Astrocyte (in vitro differentiated cells and primary cell): ENCODE data around the gene CFAP298. TPM values are rescaled to one million over a fixed set of nuclear protein-coding genes. Genes with fewer than 3 reads are reported as not detected.

Experiments
- DNase-seq: peaks from one replicate; pipeline ENCODE4 v3.0.0-alpha.2; 2010; ENCODE audit warnings: low read depth
- FAIRE-seq: peaks from 2 replicates; lab custom pipeline; 2011; peaks lifted over from hg19 to GRCh38; lab: Jason Lieb, UNC
- H2AFZ ChIP-seq: 2 replicates; pipeline ENCODE4 v1.6.0; 2012; ENCODE audit warnings: low read depth, low read length, inconsistent platforms
- H3K27ac ChIP-seq: 2 replicates; pipeline ENCODE4 v1.5.1; 2011; ENCODE audit warnings: low read depth, low read length, inconsistent platforms
- H3K27me3 ChIP-seq: 2 replicates; pipeline ENCODE4 v1.6.0; 2011; ENCODE audit warnings: low read length, inconsistent platforms; ENCODE audit not compliant: insufficient read depth
- H3K36me3 ChIP-seq: 2 replicates; pipeline ENCODE4 v1.5.1; 2011; ENCODE audit warnings: low read length, inconsistent platforms; ENCODE audit not compliant: insufficient read depth
- H3K4me1 ChIP-seq: 2 replicates; pipeline ENCODE4 v1.5.1; 2011; ENCODE audit warnings: low read length, inconsistent platforms; ENCODE audit not compliant: insufficient read depth
- H3K4me2 ChIP-seq: 2 replicates; pipeline ENCODE4 v1.6.0; 2012; ENCODE audit warnings: low read length, inconsistent platforms
- H3K4me3 ChIP-seq: 2 replicates; pipeline ENCODE4 v1.5.1; 2011; ENCODE audit warnings: low read depth, mild to moderate bottlenecking, low read length, inconsistent platforms; ENCODE audit not compliant: insufficient read depth
- H3K79me2 ChIP-seq: 2 replicates; pipeline ENCODE4 v1.6.0; 2012; ENCODE audit warnings: mild to moderate bottlenecking, low read length, inconsistent platforms; ENCODE audit not compliant: insufficient read depth
- H3K9ac ChIP-seq: 2 replicates; pipeline ENCODE4 v1.6.0; 2012; ENCODE audit warnings: mild to moderate bottlenecking, low read length, inconsistent platforms
- H3K9me3 ChIP-seq: 2 replicates; pipeline ENCODE4 v1.5.1; 2012; ENCODE audit warnings: low read depth, mild to moderate bottlenecking, low read length, inconsistent platforms; ENCODE audit not compliant: insufficient read depth
- H4K20me1 ChIP-seq: 2 replicates; pipeline ENCODE4 v1.6.0; 2012; ENCODE audit warnings: low read length, inconsistent platforms; ENCODE audit not compliant: insufficient read depth
- H3K27ac Mint-ChIP-seq: one replicate; pipeline ENCODE4 v1.8.0; 2021; ENCODE audit warnings: mild to moderate bottlenecking, mixed read lengths; ENCODE audit not compliant: unreplicated experiment
- H3K27me3 Mint-ChIP-seq: one replicate; pipeline ENCODE4 v1.8.0; 2021; ENCODE audit warnings: low read depth, mixed read lengths; ENCODE audit not compliant: unreplicated experiment
- H3K36me3 Mint-ChIP-seq: one replicate; pipeline ENCODE4 v1.8.0; 2021; ENCODE audit warnings: low read depth, mixed read lengths; ENCODE audit not compliant: unreplicated experiment
- H3K4me1 Mint-ChIP-seq: one replicate; pipeline ENCODE4 v1.8.0; 2021; ENCODE audit warnings: low read depth, mixed read lengths; ENCODE audit not compliant: unreplicated experiment
- H3K4me3 Mint-ChIP-seq: one replicate; pipeline ENCODE4 v1.8.0; 2021; ENCODE audit warnings: mild to moderate bottlenecking, moderate library complexity, mixed read lengths; ENCODE audit not compliant: unreplicated experiment
- H3K9me3 Mint-ChIP-seq: one replicate; pipeline ENCODE4 v1.8.0; 2021; ENCODE audit warnings: mild to moderate bottlenecking, mixed read lengths; ENCODE audit not compliant: unreplicated experiment
- EZH2 ChIP-seq: IDR thresholded peaks from 2 replicates; pipeline ENCODE4 v1.6.1; 2012; ENCODE audit warnings: mild to moderate bottlenecking, low read length, inconsistent platforms; ENCODE audit not compliant: insufficient read depth
- total RNA-seq: library from RNA; stranded (reverse); gene quantifications from 2 replicates; pipeline ENCODE4 v1.2.1, GENCODE V29; 2021
- TF ChIP-seq, protein P1 (sequence below): IDR thresholded peaks from 2 replicates; pipeline ENCODE4 v1.5.1; 2011; ENCODE audit warnings: low read depth, mild to moderate bottlenecking, inconsistent platforms, low read length, moderate library complexity; ENCODE audit not compliant: insufficient read depth

Gene CFAP298
- total RNA-seq, 1 donor from 2014 or later = 28.7 TPM

DNA sequence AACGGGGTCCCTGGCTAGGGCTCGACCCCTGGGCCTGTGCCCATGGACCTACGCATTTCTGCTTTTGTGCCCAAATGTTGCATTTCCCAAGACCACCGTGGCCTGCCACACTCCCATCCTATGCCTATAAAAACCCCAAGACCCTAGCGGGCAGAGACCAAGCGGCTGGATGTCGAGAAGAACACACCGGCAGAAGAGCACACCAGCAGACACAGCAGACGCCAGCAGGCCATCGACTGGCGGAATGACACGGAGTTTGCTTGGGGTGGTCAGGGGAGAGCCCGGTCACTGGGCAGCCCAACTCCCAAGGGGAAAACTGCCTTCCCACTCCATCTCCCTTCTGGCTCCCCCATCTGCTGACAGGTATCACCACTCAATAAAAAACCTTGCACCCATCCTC, 31.2 kb downstream of the CFAP298 start:
- Mint-ChIP-seq H3K4me3 (no peak overlapping the region), H3K27ac (no peak overlapping the region), H3K27me3 (peaks cover 30% of the 10 kb centered on the region), H3K9me3 (no peaks in the 10 kb centered on the region), H3K36me3 (no peaks in the 10 kb centered on the region), H3K4me1 (no peaks in the 10 kb centered on the region)
- Histone ChIP-seq H3K27ac (no peak overlapping the region), H3K9me3 (no peaks in the 10 kb centered on the region), H3K4me2 (no peak overlapping the region), H3K27me3 (peaks cover 16% of the 10 kb centered on the region), H3K9ac (no peak overlapping the region), H3K79me2 (no peaks in the 10 kb centered on the region), H4K20me1 (no peaks in the 10 kb centered on the region), H3K4me3 (no peak overlapping the region), H3K36me3 (no peaks in the 10 kb centered on the region), H3K4me1 (no peaks in the 10 kb centered on the region), H2AFZ (no peak overlapping the region)
- DNase-seq (no peak), FAIRE-seq (no peak)
- TF ChIP-seq, protein P1, sequence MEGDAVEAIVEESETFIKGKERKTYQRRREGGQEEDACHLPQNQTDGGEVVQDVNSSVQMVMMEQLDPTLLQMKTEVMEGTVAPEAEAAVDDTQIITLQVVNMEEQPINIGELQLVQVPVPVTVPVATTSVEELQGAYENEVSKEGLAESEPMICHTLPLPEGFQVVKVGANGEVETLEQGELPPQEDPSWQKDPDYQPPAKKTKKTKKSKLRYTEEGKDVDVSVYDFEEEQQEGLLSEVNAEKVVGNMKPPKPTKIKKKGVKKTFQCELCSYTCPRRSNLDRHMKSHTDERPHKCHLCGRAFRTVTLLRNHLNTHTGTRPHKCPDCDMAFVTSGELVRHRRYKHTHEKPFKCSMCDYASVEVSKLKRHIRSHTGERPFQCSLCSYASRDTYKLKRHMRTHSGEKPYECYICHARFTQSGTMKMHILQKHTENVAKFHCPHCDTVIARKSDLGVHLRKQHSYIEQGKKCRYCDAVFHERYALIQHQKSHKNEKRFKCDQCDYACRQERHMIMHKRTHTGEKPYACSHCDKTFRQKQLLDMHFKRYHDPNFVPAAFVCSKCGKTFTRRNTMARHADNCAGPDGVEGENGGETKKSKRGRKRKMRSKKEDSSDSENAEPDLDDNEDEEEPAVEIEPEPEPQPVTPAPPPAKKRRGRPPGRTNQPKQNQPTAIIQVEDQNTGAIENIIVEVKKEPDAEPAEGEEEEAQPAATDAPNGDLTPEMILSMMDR = no peak
- no peak for TF ChIP-seq EZH2

DNA sequence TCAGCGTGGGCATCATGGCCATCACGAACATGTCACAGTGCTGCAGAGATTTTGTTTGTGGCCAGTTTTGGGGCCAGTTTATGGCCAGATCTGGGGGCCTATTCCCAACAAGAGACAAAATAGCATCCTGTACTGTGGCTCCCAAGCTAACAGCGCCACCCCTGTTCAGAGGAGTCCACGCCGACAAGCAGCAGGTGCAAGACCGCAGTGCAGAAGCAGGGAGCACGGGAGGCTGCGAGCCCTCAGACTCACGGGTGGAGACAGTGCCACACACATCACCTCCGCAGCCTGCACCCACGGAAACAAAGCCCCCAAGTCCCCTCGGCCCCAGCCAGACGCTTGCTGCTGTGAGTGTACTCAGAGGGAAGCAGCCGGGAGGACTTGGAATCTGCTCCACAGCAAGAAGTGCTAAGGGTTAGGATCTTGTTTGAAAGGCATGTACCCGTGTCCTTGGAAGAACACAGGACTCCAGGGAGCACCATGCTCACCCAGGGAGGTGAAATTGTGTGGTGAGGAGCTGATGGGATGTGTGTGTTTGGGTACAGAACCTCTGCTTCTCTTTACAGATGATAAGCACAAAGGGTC, 34.0 kb downstream of the CFAP298 start:
- FAIRE-seq (no peak), DNase-seq (no peak)
- Mint-ChIP-seq H3K36me3 (no peaks in the 10 kb centered on the region), H3K4me1 (no peaks in the 10 kb centered on the region), H3K9me3 (no peaks in the 10 kb centered on the region), H3K27me3 (peaks cover 29% of the 10 kb centered on the region), H3K4me3 (no peak overlapping the region), H3K27ac (no peak overlapping the region)
- H3K27ac ChIP-seq = no peak overlapping the region
- H3K79me2 ChIP-seq = no peaks in the 10 kb centered on the region
- H4K20me1 ChIP-seq = no peaks in the 10 kb centered on the region
- H3K9me3 ChIP-seq = no peaks in the 10 kb centered on the region
- no peak overlapping the region for H3K9ac ChIP-seq
- no peak overlapping the region for H2AFZ ChIP-seq
- no peaks in the 10 kb centered on the region for H3K36me3 ChIP-seq
- TF ChIP-seq EZH2 = no peak
- TF ChIP-seq, protein P1 = no peak
- no peak overlapping the region for H3K4me2 ChIP-seq
- no peak overlapping the region for H3K4me3 ChIP-seq
- H3K4me1 ChIP-seq = no peaks in the 10 kb centered on the region
- H3K27me3 ChIP-seq = peaks cover 16% of the 10 kb centered on the region

DNA sequence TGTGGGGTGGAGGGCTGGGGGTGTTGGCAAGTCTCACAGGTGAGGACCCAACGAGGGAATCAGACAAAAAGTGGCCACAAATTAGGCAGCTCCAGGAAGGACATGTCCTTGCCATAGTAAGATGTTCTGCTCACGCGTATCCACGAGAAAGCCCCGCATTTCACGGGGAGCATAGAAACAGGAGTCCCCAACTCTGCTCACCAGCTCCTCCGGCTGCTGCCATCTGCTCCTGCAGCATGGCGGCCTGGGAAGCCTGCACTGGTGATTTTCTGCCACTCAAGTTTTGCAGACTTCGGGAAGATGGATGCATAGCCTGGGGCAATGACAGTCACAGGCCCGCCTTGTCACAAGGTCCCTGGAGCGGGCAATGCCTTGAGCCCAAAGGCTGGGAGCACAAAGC, 36.2 kb downstream of the CFAP298 start:
- no peaks in the 10 kb centered on the region for H3K79me2 ChIP-seq
- peaks cover 31% of the 10 kb centered on the region for H3K27me3 Mint-ChIP-seq
- FAIRE-seq = no peak
- no peak overlapping the region for H3K27ac ChIP-seq
- no peak overlapping the region for H3K4me3 ChIP-seq
- no peak for TF ChIP-seq EZH2
- TF ChIP-seq, protein P1 = no peak
- H3K9me3 ChIP-seq = no peaks in the 10 kb centered on the region
- H4K20me1 ChIP-seq = no peaks in the 10 kb centered on the region
- H3K4me1 ChIP-seq = no peaks in the 10 kb centered on the region
- H3K36me3 Mint-ChIP-seq = no peaks in the 10 kb centered on the region
- no peak overlapping the region for H3K9ac ChIP-seq
- H3K4me1 Mint-ChIP-seq = no peaks in the 10 kb centered on the region
- H2AFZ ChIP-seq = no peak overlapping the region
- H3K36me3 ChIP-seq = no peaks in the 10 kb centered on the region
- H3K9me3 Mint-ChIP-seq = no peaks in the 10 kb centered on the region
- peaks cover 16% of the 10 kb centered on the region for H3K27me3 ChIP-seq
- H3K27ac Mint-ChIP-seq = no peak overlapping the region
- no peak for DNase-seq
- no peak overlapping the region for H3K4me2 ChIP-seq
- H3K4me3 Mint-ChIP-seq = no peak overlapping the region
